22Rv1 (cell line): ENCODE results near the gene CTBP2.
"Not testable (repeated sequence)": the region's sequence is repeated elsewhere in the genome, so short reads cannot be mapped to it uniquely, and the experiment has no call there.

Experiments used
- H3K27ac ChIP-seq: fragments of 450-650 bp; 2 replicates; pipeline ENCODE4 v1.5.1; 2017
- ZFX ChIP-seq: fragments of 450-650 bp; IDR thresholded peaks from 2 replicates; pipeline ENCODE4 v1.6.1; 2017; ENCODE audit warnings: antibody characterized with exemption, borderline replicate concordance
- TF ChIP-seq, protein P1 (sequence below): fragments of 450-650 bp; IDR thresholded peaks from 2 replicates; pipeline ENCODE4 v1.5.1; 2017; ENCODE audit warnings: mild to moderate bottlenecking

The CTBP2 gene

GRCh38 chr10:125192005-125192404 is 31.6 kb upstream of the CTBP2 start:
- TF ChIP-seq, protein P1, sequence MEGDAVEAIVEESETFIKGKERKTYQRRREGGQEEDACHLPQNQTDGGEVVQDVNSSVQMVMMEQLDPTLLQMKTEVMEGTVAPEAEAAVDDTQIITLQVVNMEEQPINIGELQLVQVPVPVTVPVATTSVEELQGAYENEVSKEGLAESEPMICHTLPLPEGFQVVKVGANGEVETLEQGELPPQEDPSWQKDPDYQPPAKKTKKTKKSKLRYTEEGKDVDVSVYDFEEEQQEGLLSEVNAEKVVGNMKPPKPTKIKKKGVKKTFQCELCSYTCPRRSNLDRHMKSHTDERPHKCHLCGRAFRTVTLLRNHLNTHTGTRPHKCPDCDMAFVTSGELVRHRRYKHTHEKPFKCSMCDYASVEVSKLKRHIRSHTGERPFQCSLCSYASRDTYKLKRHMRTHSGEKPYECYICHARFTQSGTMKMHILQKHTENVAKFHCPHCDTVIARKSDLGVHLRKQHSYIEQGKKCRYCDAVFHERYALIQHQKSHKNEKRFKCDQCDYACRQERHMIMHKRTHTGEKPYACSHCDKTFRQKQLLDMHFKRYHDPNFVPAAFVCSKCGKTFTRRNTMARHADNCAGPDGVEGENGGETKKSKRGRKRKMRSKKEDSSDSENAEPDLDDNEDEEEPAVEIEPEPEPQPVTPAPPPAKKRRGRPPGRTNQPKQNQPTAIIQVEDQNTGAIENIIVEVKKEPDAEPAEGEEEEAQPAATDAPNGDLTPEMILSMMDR, result no peak
- no peak for TF ChIP-seq ZFX
- H3K27ac ChIP-seq, result no peak overlapping the region

DNA sequence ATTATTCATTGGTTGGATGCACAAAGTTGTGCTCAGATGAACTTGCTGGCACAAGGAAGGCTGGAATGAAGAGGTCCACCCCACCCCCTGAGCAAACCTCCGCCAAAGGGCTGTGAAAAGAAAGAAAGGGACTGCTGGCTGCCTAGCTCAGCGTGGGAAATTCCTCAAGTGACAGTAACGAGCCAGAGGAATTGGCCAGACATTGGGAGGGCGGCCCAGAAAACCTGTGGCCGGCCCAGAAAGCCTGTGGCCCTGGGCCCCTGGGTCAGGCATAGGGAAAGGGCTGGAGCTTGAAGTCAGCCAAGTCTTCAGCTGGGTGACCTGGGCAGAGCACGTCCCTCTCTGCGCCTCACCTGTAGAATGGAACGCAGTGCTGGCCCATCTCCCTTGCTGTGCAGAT is 30.6 kb upstream of the CTBP2 start:
- H3K27ac ChIP-seq, result no peak overlapping the region
- TF ChIP-seq, protein P1, result no peak

DNA sequence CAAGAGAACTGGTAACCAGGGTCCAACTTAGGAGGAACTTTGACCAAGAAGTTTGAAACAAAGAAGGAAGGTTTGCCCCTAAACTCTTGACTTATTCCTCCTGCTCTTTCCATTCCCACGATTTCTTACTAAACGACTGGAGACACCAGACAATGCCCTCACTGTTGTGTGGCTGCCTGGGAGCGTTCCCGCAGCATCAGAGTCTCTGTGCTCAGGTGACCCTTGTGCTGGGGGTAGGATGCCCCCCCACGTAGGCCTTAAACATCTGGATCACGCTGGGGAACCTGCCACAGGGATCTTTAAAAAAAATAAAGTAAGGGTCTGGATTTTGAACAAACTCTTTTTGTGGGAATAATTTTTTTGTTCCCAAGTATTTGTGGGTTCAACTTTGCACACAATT is 30.1 kb upstream of the CTBP2 start:
- H3K27ac ChIP-seq, result no peak overlapping the region
- TF ChIP-seq, protein P1, result no peak

DNA sequence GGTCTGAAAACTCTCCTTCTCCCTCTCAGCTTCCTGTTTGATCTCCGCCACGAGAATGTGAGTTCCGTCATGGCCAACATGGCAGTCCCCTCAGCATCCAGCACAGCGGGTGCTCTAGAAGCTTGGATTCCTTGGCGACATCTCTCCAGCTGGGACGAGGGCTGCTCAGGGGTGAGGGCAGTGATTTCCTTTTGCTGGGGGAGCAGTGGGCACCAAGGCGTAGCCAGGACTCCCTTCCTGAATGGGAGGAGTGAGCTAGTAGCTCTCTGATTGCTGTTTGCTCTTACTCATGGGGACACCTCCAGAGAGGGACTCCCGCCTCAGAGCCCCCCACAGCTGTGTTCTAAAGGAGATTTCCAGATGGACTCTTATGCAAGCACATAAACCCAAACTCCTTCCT is 28.8 kb upstream of the CTBP2 start:
- TF ChIP-seq, protein P1, result no peak
- TF ChIP-seq ZFX, result no peak

DNA sequence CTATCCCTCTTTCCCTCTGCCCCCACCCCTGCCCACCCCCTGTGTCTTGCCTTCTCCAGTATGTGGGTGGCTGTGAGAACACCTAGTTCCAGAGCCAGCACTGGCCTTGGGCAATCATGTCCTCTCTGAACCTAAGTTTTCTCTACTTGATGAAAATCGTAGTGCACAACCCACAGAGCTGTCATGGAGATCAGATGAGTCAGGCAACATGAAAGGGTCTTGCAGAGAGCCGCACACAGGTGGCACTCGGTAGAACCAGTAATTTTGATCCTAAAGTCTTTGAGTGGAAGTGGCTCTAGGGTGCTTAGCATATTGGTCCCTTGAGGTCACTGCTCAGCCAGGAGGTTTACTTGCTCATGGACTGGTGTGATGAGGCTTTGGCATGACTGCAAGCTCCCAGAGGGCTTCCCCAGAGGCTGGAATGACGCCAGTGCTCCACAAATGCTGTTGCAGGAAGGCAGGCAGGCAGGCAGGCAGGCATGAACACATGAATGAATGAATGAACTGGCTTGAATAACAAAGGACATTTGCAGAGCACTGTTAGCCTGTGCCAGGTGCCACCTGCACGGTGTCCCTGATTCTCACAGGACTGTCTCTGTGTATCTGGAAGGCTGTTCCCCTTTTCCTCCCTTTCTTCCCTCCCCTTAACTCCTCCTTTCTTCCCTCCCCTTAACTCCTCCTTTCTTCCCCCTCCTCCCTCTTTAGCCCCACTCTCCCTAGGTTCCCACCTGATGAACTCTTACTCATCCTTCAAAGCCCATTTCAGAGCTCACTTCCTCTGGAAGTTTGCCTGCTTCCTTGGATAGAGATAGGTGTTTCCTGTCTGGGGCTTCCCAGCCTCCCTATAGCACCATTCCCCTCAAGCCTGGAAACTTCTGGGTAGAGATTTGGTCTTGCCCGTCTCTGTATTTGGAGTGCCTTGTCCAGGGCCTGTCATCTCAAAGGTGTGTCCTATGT is 27.2 kb upstream of the CTBP2 start:
- TF ChIP-seq ZFX, result no peak
- TF ChIP-seq, protein P1, result no peak
- H3K27ac ChIP-seq, result no peak overlapping the region

More for the DNA sequence above, 28.8 kb upstream of the CTBP2 start:
- no peak overlapping the region for H3K27ac ChIP-seq

DNA sequence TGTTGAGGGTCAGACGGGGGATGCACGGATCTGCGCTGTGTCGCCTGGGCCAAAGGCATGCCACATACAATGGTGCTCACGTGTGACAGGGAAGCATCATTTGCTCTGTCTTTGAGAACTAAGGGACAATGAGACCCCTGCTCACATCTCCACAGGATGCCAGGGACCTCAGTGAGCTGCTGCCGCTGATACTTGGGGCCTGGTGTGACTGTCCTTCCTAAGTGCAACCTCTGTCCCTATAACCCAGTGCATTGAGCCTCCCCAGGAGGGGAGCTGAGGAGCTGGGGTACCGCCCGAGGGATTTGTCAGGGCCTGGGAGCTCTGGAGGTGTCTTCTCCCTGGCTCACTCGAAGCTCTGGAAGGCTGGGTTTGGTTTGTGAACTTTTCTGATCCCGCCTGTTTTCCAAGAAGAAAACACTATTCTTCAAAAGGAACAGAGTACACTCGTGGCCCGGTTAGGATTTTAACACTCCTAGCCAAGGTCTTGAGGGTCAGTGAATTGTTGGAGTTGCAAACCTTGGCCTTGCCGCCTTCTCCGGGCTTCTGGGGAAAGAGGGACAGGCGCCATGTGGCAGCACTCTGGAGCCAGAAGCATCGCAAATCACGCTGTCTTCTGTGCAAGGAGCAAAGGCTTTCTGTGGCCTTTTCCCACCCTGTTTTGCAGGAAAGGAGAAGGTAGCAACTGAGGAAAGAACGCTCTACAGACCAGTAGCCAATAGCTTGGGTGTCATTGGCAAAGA is 26.2 kb upstream of the CTBP2 start:
- TF ChIP-seq ZFX, result no peak
- TF ChIP-seq, protein P1, result no peak

DNA sequence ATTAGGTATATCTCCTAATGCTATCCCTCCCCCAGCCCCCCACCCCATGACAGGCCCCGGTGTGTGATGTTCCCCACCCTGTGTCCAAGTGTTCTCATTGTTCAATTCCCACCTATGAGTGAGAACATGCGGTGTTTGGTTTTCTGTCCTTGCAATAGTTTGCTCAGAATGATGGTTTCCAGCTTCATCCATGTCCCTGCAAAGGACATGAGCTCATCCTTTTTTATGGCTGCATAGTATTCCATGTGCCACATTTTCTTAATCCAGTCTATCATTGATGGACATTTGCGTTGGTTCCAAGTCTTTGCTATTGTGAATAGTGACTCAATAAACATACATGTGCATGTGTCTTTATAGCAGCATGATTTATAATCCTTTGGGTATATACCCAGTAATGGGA is 18.7 kb upstream of the CTBP2 start:
- H3K27ac ChIP-seq, result not testable (repeated sequence)

More for the DNA sequence above, 26.2 kb upstream of the CTBP2 start:
- H3K27ac ChIP-seq, result no peak overlapping the region
